K562 (cell line): ENCODE measurements around the gene ZNF747. TPM values are rescaled to one million over a fixed set of nuclear protein-coding genes. Genes with fewer than 3 reads are reported as not detected.

Experiments used
- C11orf30 ChIP-seq: fragments of 450-650 bp; IDR thresholded peaks from 2 replicates; pipeline ENCODE4 v1.6.1; 2016; ENCODE audit warnings: low read depth, mild to moderate bottlenecking
- DDX20 ChIP-seq: fragments of 450-650 bp; IDR thresholded peaks from 2 replicates; pipeline ENCODE4 v1.6.1; 2016; ENCODE audit warnings: missing genetic modification characterization, low read depth, mild to moderate bottlenecking, missing compliant biosample characterization, moderate library complexity
- ELF2 ChIP-seq: fragments of 250-450 bp; sonication (Bioruptor Pico); IDR thresholded peaks from 2 replicates; pipeline ENCODE4 v1.5.0; 2021; ENCODE audit warnings: mild to moderate bottlenecking
- KDM1A ChIP-seq, 2 experiments: fragments of 450-650 bp; IDR thresholded peaks; 2 replicates each; pipeline ENCODE4 v1.6.1; 2016; ENCODE audit warnings: mild to moderate bottlenecking in 2 of 2
- MEIS2 ChIP-seq: fragments of 450-650 bp; IDR thresholded peaks from 2 replicates; pipeline ENCODE4 v1.6.1; 2014; ENCODE audit warnings: mild to moderate bottlenecking; ENCODE audit not compliant: partially characterized antibody
- NR2C2 ChIP-seq, 2 experiments: fragments of 200-800 bp in 1 of 2; sonication (Bioruptor generic) in 1 of 2; sonication (generic) in 1 of 2; formaldehyde crosslinking in 1 of 2; IDR thresholded peaks; 2 replicates each; pipeline versions ENCODE4 v1.6.1 to v1.8.0; 2016 to 2022; ENCODE audit warnings: mild to moderate bottlenecking in 1 of 2, missing compliant biosample characterization in 1 of 2, missing genetic modification characterization in 1 of 2, missing genetic modification reagents in 1 of 2
- SPI1 ChIP-seq: IDR thresholded peaks from 2 replicates; pipeline ENCODE4 v1.6.1; 2011; ENCODE audit warnings: low read depth, low read length, control low read depth, borderline replicate concordance
- ZNF316 ChIP-seq: fragments of 450-650 bp; IDR thresholded peaks from 2 replicates; pipeline ENCODE4 v1.6.1; 2016
- ZNF347 ChIP-seq: fragments of 450-650 bp; formaldehyde crosslinking; IDR thresholded peaks from 2 replicates; pipeline ENCODE4 v1.4.0; 2020; ENCODE audit warnings: low read depth, mild to moderate bottlenecking, moderate library complexity
- ZNF551 ChIP-seq: fragments of 250-450 bp; sonication (Bioruptor Pico); IDR thresholded peaks from 2 replicates; pipeline ENCODE4 v1.5.0; 2021; ENCODE audit warnings: mild to moderate bottlenecking, moderate library complexity
- polyA plus RNA-seq, 8 experiments: library from polyadenylated mRNA; depleted of rRNA in 4 of 8; stranded (reverse) in 5 of 8; unstranded in 3 of 8; fragments of >200 nt; fragmentation: Nextera tagmentation in 2 of 8; fragmentation: Illumina TruSeq in 1 of 8; extraction: Ambion mirVana in 2 of 8; extraction: Trizol in 1 of 8; gene quantifications; 2 replicates each; pipeline versions ENCODE4 v1.2.1 to v1.2.3, GENCODE V29; 2011 to 2014; ENCODE audit warnings: inconsistent platforms in 1 of 8, missing spikeins in 1 of 8
- total RNA-seq, 7 experiments: library from RNA; depleted of rRNA in 6 of 7; stranded (reverse); fragments of >200 nt in 6 of 7; fragmentation: Illumina TruSeq in 2 of 7; extraction: Trizol in 2 of 7; gene quantifications; 2 replicates each; pipeline versions ENCODE4 v1.2.1 to v1.2.3, GENCODE V29; 2011 to 2021; ENCODE audit warnings: low replicate concordance in 1 of 7
- TF ChIP-seq, protein P1 (sequence below): sonication (generic); formaldehyde crosslinking; IDR thresholded peaks from 2 replicates; pipeline ENCODE4 v1.8.0; 2023; ENCODE audit warnings: missing genetic modification reagents, mild to moderate bottlenecking, borderline replicate concordance
- TF ChIP-seq, protein P2 (sequence below): fragments of 450-650 bp; IDR thresholded peaks from 2 replicates; pipeline ENCODE4 v1.6.1; 2017; ENCODE audit warnings: antibody characterized with exemption, mild to moderate bottlenecking
- TF ChIP-seq, protein P3 (sequence below): fragments of 250-450 bp; sonication (Bioruptor Pico); IDR thresholded peaks from 2 replicates; pipeline ENCODE4 v1.8.0; 2021; ENCODE audit warnings: moderate library complexity, mild to moderate bottlenecking, inconsistent platforms
- TF ChIP-seq, protein P4 (sequence below): fragments of 250-450 bp; sonication (Bioruptor Pico); IDR thresholded peaks from 2 replicates; pipeline ENCODE4 v1.8.0; 2021; ENCODE audit warnings: borderline replicate concordance, mild to moderate bottlenecking, moderate library complexity; ENCODE audit not compliant: poor library complexity, severe bottlenecking

Gene ZNF747
- total and polyA plus RNA-seq, 9 of the 15 experiments (the other 6 are each of a cell fraction or from before 2014, with no cell fraction given), result 0.14 to 3.3 (median 1.5) TPM

DNA sequence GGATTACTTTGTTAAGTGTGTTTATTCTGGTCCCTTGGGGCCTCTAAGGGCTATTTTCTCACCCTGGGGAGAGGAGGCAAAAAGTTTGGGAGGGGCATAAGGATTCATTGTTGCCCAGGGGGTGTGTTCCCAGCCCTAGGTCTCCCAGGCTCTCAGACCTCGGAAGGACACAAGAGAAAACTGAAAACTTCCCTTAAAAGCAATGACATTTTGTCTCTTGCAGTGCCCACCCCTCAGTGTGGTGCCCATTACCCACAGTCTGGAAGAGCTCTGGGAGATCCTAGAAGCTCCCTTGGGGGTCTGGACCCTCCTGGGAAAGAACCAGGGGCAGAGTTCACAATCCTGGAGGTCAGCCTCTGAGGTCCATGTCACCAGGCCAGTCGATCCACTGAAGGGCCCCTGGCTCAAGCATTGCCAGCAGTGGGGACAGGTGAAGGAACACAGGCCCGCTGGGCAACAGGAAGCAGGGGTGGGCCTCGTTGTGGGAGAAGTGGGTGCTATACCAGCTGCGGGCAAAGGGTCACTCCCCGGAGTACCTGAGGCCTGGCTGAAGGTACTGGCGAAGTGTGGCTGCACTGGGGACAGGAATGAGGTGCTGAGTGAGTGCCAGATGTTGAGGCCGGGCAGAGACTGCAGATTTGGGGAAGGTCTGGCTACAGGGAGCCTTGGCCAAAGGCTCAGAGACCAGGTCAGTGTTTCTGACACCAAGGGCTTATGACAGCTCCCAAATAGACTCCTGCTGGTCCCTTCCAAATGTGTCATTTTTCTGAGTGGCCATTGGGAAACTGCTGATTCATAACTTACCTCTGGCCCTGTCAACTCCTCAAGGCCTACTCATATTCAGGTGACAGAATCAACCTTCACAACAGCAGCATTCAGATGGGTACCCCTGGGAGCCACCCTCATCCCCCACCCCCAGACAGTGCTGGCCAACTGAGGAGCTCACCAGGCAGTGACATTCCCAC is 4.6 kb upstream of the ZNF747 start (continued):
- TF ChIP-seq, protein P1, sequence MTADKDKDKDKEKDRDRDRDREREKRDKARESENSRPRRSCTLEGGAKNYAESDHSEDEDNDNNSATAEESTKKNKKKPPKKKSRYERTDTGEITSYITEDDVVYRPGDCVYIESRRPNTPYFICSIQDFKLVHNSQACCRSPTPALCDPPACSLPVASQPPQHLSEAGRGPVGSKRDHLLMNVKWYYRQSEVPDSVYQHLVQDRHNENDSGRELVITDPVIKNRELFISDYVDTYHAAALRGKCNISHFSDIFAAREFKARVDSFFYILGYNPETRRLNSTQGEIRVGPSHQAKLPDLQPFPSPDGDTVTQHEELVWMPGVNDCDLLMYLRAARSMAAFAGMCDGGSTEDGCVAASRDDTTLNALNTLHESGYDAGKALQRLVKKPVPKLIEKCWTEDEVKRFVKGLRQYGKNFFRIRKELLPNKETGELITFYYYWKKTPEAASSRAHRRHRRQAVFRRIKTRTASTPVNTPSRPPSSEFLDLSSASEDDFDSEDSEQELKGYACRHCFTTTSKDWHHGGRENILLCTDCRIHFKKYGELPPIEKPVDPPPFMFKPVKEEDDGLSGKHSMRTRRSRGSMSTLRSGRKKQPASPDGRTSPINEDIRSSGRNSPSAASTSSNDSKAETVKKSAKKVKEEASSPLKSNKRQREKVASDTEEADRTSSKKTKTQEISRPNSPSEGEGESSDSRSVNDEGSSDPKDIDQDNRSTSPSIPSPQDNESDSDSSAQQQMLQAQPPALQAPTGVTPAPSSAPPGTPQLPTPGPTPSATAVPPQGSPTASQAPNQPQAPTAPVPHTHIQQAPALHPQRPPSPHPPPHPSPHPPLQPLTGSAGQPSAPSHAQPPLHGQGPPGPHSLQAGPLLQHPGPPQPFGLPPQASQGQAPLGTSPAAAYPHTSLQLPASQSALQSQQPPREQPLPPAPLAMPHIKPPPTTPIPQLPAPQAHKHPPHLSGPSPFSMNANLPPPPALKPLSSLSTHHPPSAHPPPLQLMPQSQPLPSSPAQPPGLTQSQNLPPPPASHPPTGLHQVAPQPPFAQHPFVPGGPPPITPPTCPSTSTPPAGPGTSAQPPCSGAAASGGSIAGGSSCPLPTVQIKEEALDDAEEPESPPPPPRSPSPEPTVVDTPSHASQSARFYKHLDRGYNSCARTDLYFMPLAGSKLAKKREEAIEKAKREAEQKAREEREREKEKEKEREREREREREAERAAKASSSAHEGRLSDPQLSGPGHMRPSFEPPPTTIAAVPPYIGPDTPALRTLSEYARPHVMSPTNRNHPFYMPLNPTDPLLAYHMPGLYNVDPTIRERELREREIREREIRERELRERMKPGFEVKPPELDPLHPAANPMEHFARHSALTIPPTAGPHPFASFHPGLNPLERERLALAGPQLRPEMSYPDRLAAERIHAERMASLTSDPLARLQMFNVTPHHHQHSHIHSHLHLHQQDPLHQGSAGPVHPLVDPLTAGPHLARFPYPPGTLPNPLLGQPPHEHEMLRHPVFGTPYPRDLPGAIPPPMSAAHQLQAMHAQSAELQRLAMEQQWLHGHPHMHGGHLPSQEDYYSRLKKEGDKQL (CRISPR knock-in tag), result no peak
- TF ChIP-seq ELF2, result no peak
- TF ChIP-seq MEIS2, result peak; percentile 17
- TF ChIP-seq SPI1, result no peak
- peak; percentile 95 for TF ChIP-seq ZNF316
- no peak for TF ChIP-seq NR2C2 (CRISPR knock-in tag; IDR thresholded peaks at IDR 0.05)
- TF ChIP-seq NR2C2 (tag; IDR thresholded peaks at IDR 0.05), result no peak
- TF ChIP-seq ZNF347 (CRISPR knock-in tag), result no peak
- TF ChIP-seq ZNF551 (CRISPR knock-in tag), result no peak
- TF ChIP-seq, protein P2, sequence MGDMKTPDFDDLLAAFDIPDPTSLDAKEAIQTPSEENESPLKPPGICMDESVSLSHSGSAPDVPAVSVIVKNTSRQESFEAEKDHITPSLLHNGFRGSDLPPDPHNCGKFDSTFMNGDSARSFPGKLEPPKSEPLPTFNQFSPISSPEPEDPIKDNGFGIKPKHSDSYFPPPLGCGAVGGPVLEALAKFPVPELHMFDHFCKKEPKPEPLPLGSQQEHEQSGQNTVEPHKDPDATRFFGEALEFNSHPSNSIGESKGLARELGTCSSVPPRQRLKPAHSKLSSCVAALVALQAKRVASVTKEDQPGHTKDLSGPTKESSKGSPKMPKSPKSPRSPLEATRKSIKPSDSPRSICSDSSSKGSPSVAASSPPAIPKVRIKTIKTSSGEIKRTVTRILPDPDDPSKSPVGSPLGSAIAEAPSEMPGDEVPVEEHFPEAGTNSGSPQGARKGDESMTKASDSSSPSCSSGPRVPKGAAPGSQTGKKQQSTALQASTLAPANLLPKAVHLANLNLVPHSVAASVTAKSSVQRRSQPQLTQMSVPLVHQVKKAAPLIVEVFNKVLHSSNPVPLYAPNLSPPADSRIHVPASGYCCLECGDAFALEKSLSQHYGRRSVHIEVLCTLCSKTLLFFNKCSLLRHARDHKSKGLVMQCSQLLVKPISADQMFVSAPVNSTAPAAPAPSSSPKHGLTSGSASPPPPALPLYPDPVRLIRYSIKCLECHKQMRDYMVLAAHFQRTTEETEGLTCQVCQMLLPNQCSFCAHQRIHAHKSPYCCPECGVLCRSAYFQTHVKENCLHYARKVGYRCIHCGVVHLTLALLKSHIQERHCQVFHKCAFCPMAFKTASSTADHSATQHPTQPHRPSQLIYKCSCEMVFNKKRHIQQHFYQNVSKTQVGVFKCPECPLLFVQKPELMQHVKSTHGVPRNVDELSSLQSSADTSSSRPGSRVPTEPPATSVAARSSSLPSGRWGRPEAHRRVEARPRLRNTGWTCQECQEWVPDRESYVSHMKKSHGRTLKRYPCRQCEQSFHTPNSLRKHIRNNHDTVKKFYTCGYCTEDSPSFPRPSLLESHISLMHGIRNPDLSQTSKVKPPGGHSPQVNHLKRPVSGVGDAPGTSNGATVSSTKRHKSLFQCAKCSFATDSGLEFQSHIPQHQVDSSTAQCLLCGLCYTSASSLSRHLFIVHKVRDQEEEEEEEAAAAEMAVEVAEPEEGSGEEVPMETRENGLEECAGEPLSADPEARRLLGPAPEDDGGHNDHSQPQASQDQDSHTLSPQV, result 0 out of 2 replicates have a peak, but pooled peaks have one; percentile 19
- TF ChIP-seq KDM1A (IDR thresholded peaks at IDR 0.05), result no peak
- TF ChIP-seq, protein P3, sequence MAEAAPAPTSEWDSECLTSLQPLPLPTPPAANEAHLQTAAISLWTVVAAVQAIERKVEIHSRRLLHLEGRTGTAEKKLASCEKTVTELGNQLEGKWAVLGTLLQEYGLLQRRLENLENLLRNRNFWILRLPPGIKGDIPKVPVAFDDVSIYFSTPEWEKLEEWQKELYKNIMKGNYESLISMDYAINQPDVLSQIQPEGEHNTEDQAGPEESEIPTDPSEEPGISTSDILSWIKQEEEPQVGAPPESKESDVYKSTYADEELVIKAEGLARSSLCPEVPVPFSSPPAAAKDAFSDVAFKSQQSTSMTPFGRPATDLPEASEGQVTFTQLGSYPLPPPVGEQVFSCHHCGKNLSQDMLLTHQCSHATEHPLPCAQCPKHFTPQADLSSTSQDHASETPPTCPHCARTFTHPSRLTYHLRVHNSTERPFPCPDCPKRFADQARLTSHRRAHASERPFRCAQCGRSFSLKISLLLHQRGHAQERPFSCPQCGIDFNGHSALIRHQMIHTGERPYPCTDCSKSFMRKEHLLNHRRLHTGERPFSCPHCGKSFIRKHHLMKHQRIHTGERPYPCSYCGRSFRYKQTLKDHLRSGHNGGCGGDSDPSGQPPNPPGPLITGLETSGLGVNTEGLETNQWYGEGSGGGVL (CRISPR knock-in tag), result no peak
- peak; percentile 94 for TF ChIP-seq C11orf30
- no peak for TF ChIP-seq DDX20 (tag)
- TF ChIP-seq, protein P4, sequence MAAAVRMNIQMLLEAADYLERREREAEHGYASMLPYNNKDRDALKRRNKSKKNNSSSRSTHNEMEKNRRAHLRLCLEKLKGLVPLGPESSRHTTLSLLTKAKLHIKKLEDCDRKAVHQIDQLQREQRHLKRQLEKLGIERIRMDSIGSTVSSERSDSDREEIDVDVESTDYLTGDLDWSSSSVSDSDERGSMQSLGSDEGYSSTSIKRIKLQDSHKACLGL (CRISPR knock-in tag), result no peak
